H1 (cell line): ENCODE results near the gene DEDD2. TPM values are rescaled to one million over a fixed set of nuclear protein-coding genes. Genes with fewer than 3 reads are reported as not detected.

Experiments used
- CTCF ChIA-PET: fragments of 300-600 bp; sonication (Branson Sonifier 250); formaldehyde crosslinking; loops from one replicate; lab custom pipeline; 2021; ENCODE audit not compliant: partially characterized antibody; lab: Charles Lee
- POLR2A ChIA-PET: fragments of 300-600 bp; sonication (Branson Sonifier 250); formaldehyde crosslinking; loops from one replicate; lab custom pipeline; 2021; ENCODE audit warnings: inconsistent platforms; ENCODE audit not compliant: partially characterized antibody; lab: Charles Lee
- DNase-seq, 2 experiments: peaks; one replicate each; pipeline versions ENCODE4 v3.0.0 to v3.0.0-alpha.2; 2010 to 2022; ENCODE audit warnings: low spot score in 2 of 2, low read depth in 1 of 2, mixed read lengths in 1 of 2
- FAIRE-seq: peaks from 2 replicates; lab custom pipeline; 2011; peaks lifted over from hg19 to GRCh38; lab: Jason Lieb, UNC
- H2AFZ ChIP-seq: 2 replicates; pipeline ENCODE4 v1.8.1; 2012; ENCODE audit warnings: low read length, inconsistent platforms
- H2AK5ac ChIP-seq: 2 replicates; pipeline ENCODE4 v1.6.1; 2013; ENCODE audit warnings: low read depth, low read length
- H2BK120ac ChIP-seq: replicated peaks from 2 replicates; pipeline ENCODE3; 2013; ENCODE audit warnings: low read depth, low read length, inconsistent platforms
- H2BK12ac ChIP-seq: 2 replicates; pipeline ENCODE4 v1.6.1; 2013; ENCODE audit warnings: low read depth, low read length
- H2BK15ac ChIP-seq: 2 replicates; pipeline ENCODE4 v1.6.1; 2013; ENCODE audit warnings: low read length
- H2BK20ac ChIP-seq: 2 replicates; pipeline ENCODE4 v1.6.1; 2013; ENCODE audit warnings: low read length
- H2BK5ac ChIP-seq: 2 replicates; pipeline ENCODE4 v1.6.1; 2013; ENCODE audit warnings: low read depth, low read length
- H3K14ac ChIP-seq: 2 replicates; pipeline ENCODE4 v1.6.1; 2013; ENCODE audit warnings: inconsistent platforms; ENCODE audit not compliant: insufficient read length
- H3K18ac ChIP-seq: 2 replicates; pipeline ENCODE4 v1.6.1; 2013; ENCODE audit warnings: low read length; ENCODE audit errors: extremely low read depth
- H3K23ac ChIP-seq: 2 replicates; pipeline ENCODE4 v1.6.1; 2013; ENCODE audit warnings: inconsistent platforms; ENCODE audit not compliant: insufficient read length
- H3K23me2 ChIP-seq: 2 replicates; pipeline ENCODE4 v1.6.1; 2013; ENCODE audit warnings: low read depth, low read length
- H3K27ac ChIP-seq: 2 replicates; pipeline ENCODE4 v1.6.1; 2011; ENCODE audit warnings: low read depth, low read length, inconsistent platforms
- H3K27me3 ChIP-seq, 4 experiments: replicated peaks in 1 of 4; 1 replicate in 1 of 4; 2 replicates in 3 of 4; pipeline versions ENCODE4 v1.6.1 to v1.8.1; 2011 to 2013; ENCODE audit warnings: low read length in 3 of 4, mild to moderate bottlenecking in 3 of 4, inconsistent platforms in 2 of 4, mixed read lengths in 2 of 4, moderate library complexity in 1 of 4; ENCODE audit not compliant: control insufficient read depth in 3 of 4, insufficient read depth in 3 of 4; ENCODE audit errors: extremely low read depth in 1 of 4
- H3K36me3 ChIP-seq, 4 experiments: 2 replicates each; pipeline versions ENCODE4 v1.6.1 to v1.8.1; 2011 to 2013; ENCODE audit warnings: mild to moderate bottlenecking in 4 of 4, low read length in 3 of 4, moderate library complexity in 2 of 4, control low read depth in 1 of 4, inconsistent platforms in 1 of 4; ENCODE audit not compliant: insufficient read depth in 4 of 4, control insufficient read depth in 2 of 4
- H3K4ac ChIP-seq: replicated peaks from 2 replicates; pipeline ENCODE3; 2013; ENCODE audit warnings: low read length, low read depth, mixed read lengths, inconsistent platforms; ENCODE audit not compliant: insufficient read length
- H3K4me1 ChIP-seq, 4 experiments: replicated peaks in 1 of 4; 1 replicate in 1 of 4; 2 replicates in 3 of 4; pipeline versions ENCODE4 v1.6.1 to v1.8.1; 2011 to 2013; ENCODE audit warnings: low read length in 3 of 4, inconsistent platforms in 2 of 4, mixed read lengths in 1 of 4; ENCODE audit not compliant: insufficient read depth in 4 of 4, control insufficient read depth in 3 of 4
- H3K4me2 ChIP-seq, 2 experiments: 2 replicates each; pipeline versions ENCODE4 v1.6.1 to v1.8.1; 2011 to 2013; ENCODE audit warnings: low read depth in 2 of 2, low read length in 2 of 2, control low read depth in 1 of 2, inconsistent platforms in 1 of 2, mild to moderate bottlenecking in 1 of 2; ENCODE audit not compliant: insufficient read depth in 1 of 2
- H3K4me3 ChIP-seq, 4 experiments: fragments of 200-600, 300-600 bp in 1 of 4; sonication (generic), shearing (Covaris generic), sonication (Bioruptor Twin) in 1 of 4; 2 replicates each; pipeline versions ENCODE4 v1.5.1 to v1.8.1; 2011 to 2016; ENCODE audit warnings: low read length in 4 of 4, low read depth in 3 of 4, control low read depth in 2 of 4, inconsistent platforms in 2 of 4, mild to moderate bottlenecking in 2 of 4, mixed read lengths in 1 of 4, moderate library complexity in 1 of 4; ENCODE audit not compliant: insufficient read depth in 2 of 4; ENCODE audit errors: extremely low read depth in 1 of 4
- H3K56ac ChIP-seq: replicated peaks from 2 replicates; pipeline ENCODE3; 2013; ENCODE audit warnings: low read depth, mild to moderate bottlenecking, mixed read lengths, low read length, inconsistent platforms; ENCODE audit not compliant: insufficient read length
- H3K79me1 ChIP-seq: 2 replicates; pipeline ENCODE4 v1.6.1; 2013; ENCODE audit warnings: low read depth, low read length, control low read depth
- H3K79me2 ChIP-seq, 2 experiments: 2 replicates each; pipeline versions ENCODE4 v1.6.1 to v1.8.1; 2012 to 2013; ENCODE audit warnings: low read length in 2 of 2, mild to moderate bottlenecking in 2 of 2, inconsistent platforms in 1 of 2; ENCODE audit not compliant: insufficient read depth in 2 of 2, control insufficient read depth in 1 of 2
- H3K9ac ChIP-seq, 4 experiments: replicated peaks in 1 of 4; 1 replicate in 1 of 4; 2 replicates in 3 of 4; pipeline versions ENCODE4 v1.6.1 to v1.8.1; 2011 to 2013; ENCODE audit warnings: low read depth in 3 of 4, low read length in 3 of 4, control low read depth in 2 of 4, mild to moderate bottlenecking in 2 of 4, moderate library complexity in 2 of 4, inconsistent platforms in 1 of 4; ENCODE audit errors: extremely low read depth in 1 of 4
- H3K9me3 ChIP-seq, 2 experiments: 2 replicates each; pipeline versions ENCODE4 v1.6.1 to v1.8.1; 2012 to 2013; ENCODE audit warnings: mild to moderate bottlenecking in 2 of 2, moderate library complexity in 2 of 2, control low read depth in 1 of 2, inconsistent platforms in 1 of 2, low read depth in 1 of 2, low read length in 1 of 2, mixed read lengths in 1 of 2; ENCODE audit not compliant: insufficient read depth in 2 of 2
- H4K20me1 ChIP-seq, 2 experiments: replicated peaks in 1 of 2; 2 replicates each; pipeline versions ENCODE3 to v1.8.1; 2011 to 2013; ENCODE audit warnings: inconsistent platforms in 2 of 2, low read length in 2 of 2, mild to moderate bottlenecking in 1 of 2; ENCODE audit not compliant: insufficient read depth in 2 of 2, control insufficient read depth in 1 of 2
- H4K5ac ChIP-seq: 2 replicates; pipeline ENCODE4 v1.6.1; 2013; ENCODE audit warnings: low read length, low read depth, mixed read lengths, inconsistent platforms; ENCODE audit not compliant: insufficient read length
- H4K8ac ChIP-seq: 2 replicates; pipeline ENCODE4 v1.8.0; 2013; ENCODE audit warnings: mild to moderate bottlenecking, moderate library complexity, low read length, inconsistent platforms; ENCODE audit not compliant: insufficient read depth; ENCODE audit errors: extremely low read depth
- H4K91ac ChIP-seq: replicated peaks from 2 replicates; pipeline ENCODE3; 2013; ENCODE audit warnings: low read length, mixed read lengths, inconsistent platforms; ENCODE audit not compliant: insufficient read length
- ATF3 ChIP-seq: IDR thresholded peaks from 2 replicates; pipeline ENCODE4 v1.6.1; 2011; ENCODE audit warnings: low read depth, mild to moderate bottlenecking, low read length; ENCODE audit not compliant: insufficient read depth
- CREB1 ChIP-seq: IDR thresholded peaks from 2 replicates; pipeline ENCODE4 v1.6.1; 2012; ENCODE audit warnings: inconsistent platforms
- EGR1 ChIP-seq: IDR thresholded peaks from 2 replicates; pipeline ENCODE4 v1.6.1; 2011; ENCODE audit warnings: low read depth, low read length, borderline replicate concordance
- GTF2F1 ChIP-seq: IDR thresholded peaks from 2 replicates; pipeline ENCODE4 v1.6.1; 2012; ENCODE audit warnings: low read depth, low read length, improper control_type of control experiment, borderline replicate concordance
- JUN ChIP-seq: IDR thresholded peaks from 2 replicates; pipeline ENCODE4 v1.6.1; 2011; ENCODE audit warnings: low read depth, mild to moderate bottlenecking, improper control_type of control experiment, low read length
- JUND ChIP-seq: IDR thresholded peaks from 2 replicates; pipeline ENCODE4 v1.6.1; 2011; ENCODE audit warnings: mild to moderate bottlenecking, improper control_type of control experiment, low read length
- KDM5A ChIP-seq: fragments of 200-600 bp; IDR thresholded peaks from 2 replicates; pipeline ENCODE4 v1.7.1; 2012; ENCODE audit warnings: mild to moderate bottlenecking, low read length, inconsistent platforms, mixed read lengths
- SP1 ChIP-seq: IDR thresholded peaks from 2 replicates; pipeline ENCODE4 v1.6.1; 2011; ENCODE audit warnings: low read depth, low read length
- SP2 ChIP-seq: IDR thresholded peaks from 2 replicates; pipeline ENCODE4 v1.6.1; 2012; ENCODE audit warnings: mild to moderate bottlenecking, low read length, inconsistent platforms
- SRF ChIP-seq: IDR thresholded peaks from 2 replicates; pipeline ENCODE4 v1.6.1; 2011; ENCODE audit warnings: mild to moderate bottlenecking, low read depth, low read length, moderate library complexity
- TAF7 ChIP-seq: optimal IDR thresholded peaks from 2 replicates; pipeline ENCODE3; 2011; ENCODE audit warnings: low read depth, mild to moderate bottlenecking, inconsistent platforms, low read length, moderate library complexity, borderline replicate concordance
- USF2 ChIP-seq: IDR thresholded peaks from 2 replicates; pipeline ENCODE4 v1.6.1; 2011; ENCODE audit warnings: low read length, improper control_type of control experiment
- polyA plus RNA-seq, 7 experiments: library from polyadenylated mRNA; depleted of rRNA in 3 of 7; stranded (reverse) in 5 of 7; unstranded in 2 of 7; fragments of >200 nt in 5 of 7; fragments of 200-250 nt in 2 of 7; gene quantifications; 1 replicate in 5 of 7; 2 replicates in 1 of 7; 4 replicates in 1 of 7; pipeline versions ENCODE4 v1.2.1 to v1.2.3, GENCODE V29; 2011 to 2013; ENCODE audit warnings: missing spikeins in 2 of 7, mixed read lengths in 2 of 7
- total RNA-seq: library from RNA; stranded (reverse); fragmentation: NEBNext Ultra II Directional; extraction: Animal tissue kit (Norgen Biotek cat#: 25700); gene quantifications from 2 replicates; pipeline ENCODE4 v1.2.1, GENCODE V29; 2021

DEDD2 gene
- total and polyA plus RNA-seq, 2 of the 8 experiments (the other 6 are each of a cell fraction or from before 2014, with no cell fraction given), result 37.8 to 65.0 TPM

- H2BK20ac ChIP-seq, result no peak overlapping the region
- H4K91ac ChIP-seq, result no peak overlapping the region
- H3K23me2 ChIP-seq, result peaks cover 1% of the 10 kb centered on the region; the same call in 1 of the 2 replicates
- no peak overlapping the region for H2BK120ac ChIP-seq
- H2BK12ac ChIP-seq, result no peak overlapping the region
- H2BK5ac ChIP-seq, result no peak overlapping the region
- no peak overlapping the region for H3K27ac ChIP-seq
- no peak for FAIRE-seq
- H4K20me1 ChIP-seq, result no peaks in the 10 kb centered on the region
- H3K14ac ChIP-seq, result no peak overlapping the region
- no peaks in the 10 kb centered on the region for H3K79me1 ChIP-seq
- no peak overlapping the region for H4K5ac ChIP-seq
- H3K4me2 ChIP-seq, result no peak overlapping the region
- H3K18ac ChIP-seq, result no peak overlapping the region
- H3K9me3 ChIP-seq, result no peaks in the 10 kb centered on the region
- no peak overlapping the region for H3K4me3 ChIP-seq
- peaks cover 0 to 2% (median under 1%) of the 10 kb centered on the region in 4 experiments; a peak in 1 of 7 replicates for H3K4me1 ChIP-seq
- CTCF ChIA-PET, result interaction anchor here (0.7 to 9.4 kb wide), 19 partner anchors 8 to 106 kb away, joined by 3 to 159 read pairs (median 5); partner anchors contain the start of gene POU2F2
- no peak for TF ChIP-seq CREB1
- TF ChIP-seq ATF3, result no peak
- TF ChIP-seq SP2, result no peak
- TF ChIP-seq USF2, result no peak
- no peak for TF ChIP-seq KDM5A
- TF ChIP-seq JUN, result no peak
- no peak for TF ChIP-seq TAF7
- no peak for TF ChIP-seq GTF2F1
- no peak for TF ChIP-seq EGR1
- no peak for TF ChIP-seq JUND
- no peak for TF ChIP-seq SRF
- TF ChIP-seq SP1, result no peak
- TF ChIP-seq, all 59 proteins: peak for 0
- H3K4ac ChIP-seq, result no peak overlapping the region
- no peak overlapping the region for H3K23ac ChIP-seq
- no peak overlapping the region for H2BK15ac ChIP-seq
- H3K36me3 ChIP-seq, result no peaks in the 10 kb centered on the region
- H3K9ac ChIP-seq, result no peak overlapping the region
- no peaks in the 10 kb centered on the region for H3K79me2 ChIP-seq
- H4K8ac ChIP-seq, result no peak overlapping the region
- no peak overlapping the region for H2AK5ac ChIP-seq
- POLR2A ChIA-PET, result interaction anchor here (0.8 to 1.4 kb wide), 7 partner anchors 10 to 97 kb away, joined by 3 to 5 read pairs (median 4); partner anchors contain the start of gene GSK3A
- no peak overlapping the region for H2AFZ ChIP-seq
- H3K27me3 ChIP-seq, result peaks cover 0 to 14% (median 8%) of the 10 kb centered on the region in 4 experiments; a peak in 6 of 7 replicates
- no peak for DNase-seq
- H3K56ac ChIP-seq, result no peak overlapping the region
Measured at GRCh38 chr19:42185277-42185676, 32.2 kb downstream of the DEDD2 start.
